Measurements from ENCODE around the gene TMEM225B.
"Not testable (repeated sequence)": the region's sequence is repeated elsewhere in the genome, so short reads cannot be mapped to it uniquely, and the experiment has no call there.

TMEM225B gene

DNA sequence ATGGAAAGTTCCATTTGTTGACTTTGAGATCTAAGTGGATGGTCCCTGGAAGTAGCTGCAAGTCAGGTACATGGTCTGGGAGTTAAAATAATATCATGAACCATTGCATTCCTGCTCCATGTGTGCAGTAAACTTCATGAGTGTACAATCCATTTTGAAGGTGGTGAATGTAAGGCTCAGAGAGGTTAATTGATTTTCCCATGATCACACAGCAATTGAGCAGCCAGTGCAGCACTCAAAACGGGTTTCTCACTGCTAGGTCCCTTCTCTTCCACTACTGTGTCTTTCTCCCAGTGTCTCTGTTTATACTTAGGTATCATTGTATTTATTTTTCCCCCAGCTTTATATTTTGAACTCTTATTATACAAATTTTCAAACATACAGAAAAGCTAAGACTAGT is 28.6 kb downstream of the TMEM225B start:
- Histone ChIP-seq H3K4me3 (ENCODE audit: low read length) (no peak overlapping the region), H3K9ac (ENCODE audit: low read depth, low read length) (no peak overlapping the region), H3K36me3 (ENCODE audit: insufficient read depth, low read length) (peaks cover 84% of the 10 kb centered on the region), H3K27me3 (ENCODE audit: control insufficient read depth, insufficient read depth, low read length) (no peaks in the 10 kb centered on the region), H3K9me3 (replicated peaks; ENCODE audit: low read length) (no peaks in the 10 kb centered on the region), H3K4me1 (ENCODE audit: control insufficient read depth, insufficient read depth, low read length) (no peaks in the 10 kb centered on the region), H3K4me2 (ENCODE audit: low read length) (no peak overlapping the region)

DNA sequence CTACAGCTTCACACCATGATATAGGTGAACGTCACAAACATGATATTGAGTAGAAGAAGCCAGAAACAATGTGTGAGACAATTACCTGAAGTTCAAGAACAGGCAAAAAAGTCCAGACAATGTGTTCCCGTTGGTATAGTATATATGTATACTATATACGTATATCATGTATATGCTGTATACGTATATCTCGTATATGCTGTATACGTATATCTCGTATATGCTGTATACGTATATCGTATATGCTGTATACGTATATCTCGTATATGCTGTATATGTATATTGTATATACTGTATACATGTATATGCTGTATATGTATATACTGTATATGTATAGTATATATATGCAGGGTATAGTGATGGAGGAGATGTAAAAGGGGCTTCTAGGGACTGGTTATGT is 29.4 kb downstream of the TMEM225B start:
- Histone ChIP-seq H3K9me3 (replicated peaks; ENCODE audit: low read length) (no peaks in the 10 kb centered on the region), H3K4me3 (ENCODE audit: low read length) (no peak overlapping the region), H3K36me3 (ENCODE audit: insufficient read depth, low read length) (peaks cover 79% of the 10 kb centered on the region), H3K4me1 (ENCODE audit: control insufficient read depth, insufficient read depth, low read length) (no peaks in the 10 kb centered on the region), H3K27me3 (ENCODE audit: control insufficient read depth, insufficient read depth, low read length) (no peaks in the 10 kb centered on the region), H3K4me2 (ENCODE audit: low read length) (no peak overlapping the region), H3K9ac (ENCODE audit: low read depth, low read length) (no peak overlapping the region)

DNA sequence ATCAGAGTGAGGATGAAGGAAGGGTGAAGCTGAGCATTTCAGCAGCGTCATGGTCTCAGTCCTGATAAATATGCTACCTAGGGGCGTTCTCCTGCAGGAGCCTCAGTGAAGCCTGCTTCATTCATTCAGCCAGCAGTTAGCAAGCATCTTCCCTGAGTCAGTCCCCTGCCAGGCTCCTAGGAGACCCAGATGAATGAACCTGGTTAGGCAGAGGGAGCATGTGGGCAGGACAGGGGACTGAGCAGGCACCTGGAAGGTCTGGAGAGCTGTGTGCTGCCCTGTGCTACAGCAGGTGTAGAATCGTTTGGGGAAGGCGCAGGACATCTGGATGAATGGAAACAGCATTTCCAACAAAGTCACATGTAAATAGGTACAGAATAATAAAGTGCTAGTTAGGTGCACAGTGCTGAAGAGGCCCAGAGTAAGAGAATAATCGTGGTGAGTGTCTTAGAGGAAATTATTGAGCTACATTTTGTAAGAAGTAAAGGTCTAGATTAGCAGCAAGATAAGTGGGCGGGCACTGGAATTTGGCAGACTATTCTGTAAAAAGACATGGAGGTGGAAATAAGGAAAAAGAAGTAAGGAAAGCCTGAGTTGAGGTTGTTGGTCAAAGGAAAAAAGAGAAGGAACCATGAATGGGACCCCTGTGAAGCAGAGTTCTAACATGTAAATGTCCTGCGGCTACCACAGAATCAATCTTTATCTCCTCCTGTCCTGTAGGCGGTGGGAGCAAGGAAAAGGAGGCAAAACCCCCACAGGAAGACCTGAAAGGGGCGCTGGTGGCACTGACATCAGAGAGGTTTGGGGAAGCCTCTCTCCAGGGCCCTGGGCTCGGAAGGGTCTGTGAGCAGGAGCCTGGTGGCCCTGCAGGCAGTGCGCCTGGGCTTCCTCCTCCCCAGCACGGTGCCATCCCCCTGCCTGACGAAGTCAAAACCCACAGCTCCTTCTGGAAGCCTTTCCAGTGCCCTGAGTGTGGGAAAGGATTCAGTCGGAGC is 30.7 kb downstream of the TMEM225B start:
- no peaks in the 10 kb centered on the region for H3K9me3 ChIP-seq (replicated peaks; ENCODE audit: low read length)
- H3K4me1 ChIP-seq (ENCODE audit: control insufficient read depth, insufficient read depth, low read length) = no peaks in the 10 kb centered on the region
- no peak overlapping the region for H3K4me2 ChIP-seq (ENCODE audit: low read length)
- peaks cover 70% of the 10 kb centered on the region for H3K36me3 ChIP-seq (ENCODE audit: insufficient read depth, low read length)
- no peak overlapping the region for H3K4me3 ChIP-seq (ENCODE audit: low read length)
- no peak overlapping the region for H3K9ac ChIP-seq (ENCODE audit: low read depth, low read length)
- no peaks in the 10 kb centered on the region for H3K27me3 ChIP-seq (ENCODE audit: control insufficient read depth, insufficient read depth, low read length)

DNA sequence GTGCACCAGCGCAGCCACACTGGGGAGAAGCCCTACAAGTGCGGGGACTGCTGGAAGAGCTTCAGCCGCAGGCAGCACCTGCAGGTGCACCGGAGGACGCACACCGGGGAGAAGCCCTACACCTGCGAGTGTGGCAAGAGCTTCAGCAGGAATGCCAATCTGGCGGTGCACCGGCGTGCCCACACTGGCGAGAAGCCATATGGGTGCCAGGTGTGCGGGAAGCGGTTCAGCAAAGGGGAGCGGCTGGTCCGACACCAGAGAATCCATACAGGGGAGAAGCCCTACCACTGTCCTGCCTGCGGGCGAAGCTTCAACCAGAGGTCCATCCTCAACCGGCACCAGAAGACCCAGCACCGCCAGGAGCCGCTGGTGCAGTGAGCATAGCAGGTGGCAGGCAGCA is 31.6 kb downstream of the TMEM225B start:
- H3K27me3 ChIP-seq (ENCODE audit: control insufficient read depth, insufficient read depth, low read length) = no peaks in the 10 kb centered on the region
- no peak overlapping the region for H3K4me2 ChIP-seq (ENCODE audit: low read length)
- H3K4me3 ChIP-seq (ENCODE audit: low read length) = no peak overlapping the region
- H3K36me3 ChIP-seq (ENCODE audit: insufficient read depth, low read length) = peaks cover 63% of the 10 kb centered on the region
- H3K9me3 ChIP-seq (replicated peaks; ENCODE audit: low read length) = no peaks in the 10 kb centered on the region
- no peak overlapping the region for H3K9ac ChIP-seq (ENCODE audit: low read depth, low read length)
- H3K4me1 ChIP-seq (ENCODE audit: control insufficient read depth, insufficient read depth, low read length) = no peaks in the 10 kb centered on the region

DNA sequence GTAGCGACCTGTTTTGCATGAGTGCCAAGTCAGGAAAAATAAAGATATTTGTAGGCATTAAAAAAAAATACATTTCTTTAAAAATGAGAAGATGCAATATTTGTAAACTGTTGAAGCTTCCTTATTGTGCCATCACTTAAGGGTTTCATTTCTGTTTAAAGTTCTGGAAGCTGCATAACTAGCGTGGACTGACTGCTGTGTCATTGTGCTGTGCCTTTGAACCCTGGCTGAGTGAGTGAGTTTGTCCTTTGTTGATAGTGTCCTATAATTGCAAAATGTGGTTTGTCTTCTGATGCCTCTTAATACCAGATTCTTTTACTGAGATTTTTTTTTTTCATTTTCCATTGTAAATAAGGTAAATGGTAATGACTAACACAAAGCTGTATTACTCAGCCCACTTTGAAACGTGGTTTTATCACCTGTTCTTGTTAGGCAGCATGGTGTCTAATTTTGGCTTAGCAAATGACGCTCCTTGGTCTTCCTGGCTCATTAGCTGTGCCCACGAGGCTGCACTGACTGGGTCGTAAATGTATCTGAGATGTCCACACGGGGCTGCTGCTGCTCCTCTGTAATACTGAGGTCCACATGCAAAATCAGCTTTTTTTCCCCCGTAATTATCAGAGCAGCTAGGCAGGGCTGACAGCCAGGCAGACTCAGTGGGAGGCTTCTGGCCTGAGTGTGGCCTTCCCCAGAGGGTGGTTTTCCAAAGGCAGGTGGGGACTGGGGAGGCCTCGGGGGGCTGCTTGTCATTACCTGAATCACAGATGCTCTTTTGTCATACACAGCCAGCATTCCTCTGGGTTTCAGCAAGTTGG is 33.4 kb downstream of the TMEM225B start:
- Histone ChIP-seq H3K36me3 (ENCODE audit: insufficient read depth, low read length) (peaks cover 45% of the 10 kb centered on the region), H3K27me3 (ENCODE audit: control insufficient read depth, insufficient read depth, low read length) (no peaks in the 10 kb centered on the region), H3K9me3 (replicated peaks; ENCODE audit: low read length) (no peaks in the 10 kb centered on the region), H3K4me2 (ENCODE audit: low read length) (no peak overlapping the region), H3K4me1 (ENCODE audit: control insufficient read depth, insufficient read depth, low read length) (no peaks in the 10 kb centered on the region), H3K4me3 (ENCODE audit: low read length) (no peak overlapping the region), H3K9ac (ENCODE audit: low read depth, low read length) (no peak overlapping the region)

DNA sequence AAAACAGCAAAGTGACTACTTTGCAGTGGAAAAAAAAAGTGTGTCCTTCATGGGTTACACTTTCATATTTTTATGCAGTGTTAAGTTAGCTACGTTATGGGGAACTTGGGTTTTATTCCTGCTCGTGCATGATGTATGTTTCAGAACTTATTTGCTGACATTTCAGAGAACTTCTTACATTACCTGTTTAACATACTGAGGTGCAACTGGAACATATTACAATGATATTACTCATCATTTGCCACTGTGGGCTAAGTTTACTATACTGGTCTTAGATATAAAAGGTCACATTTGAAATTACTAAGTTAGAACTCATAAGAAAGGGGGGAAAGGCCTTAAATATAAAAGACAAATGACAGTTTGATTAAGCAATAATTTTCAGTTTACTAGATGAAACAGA is 39.3 kb downstream of the TMEM225B start:
- not testable (repeated sequence) for H3K27me3 ChIP-seq (ENCODE audit: control insufficient read depth, insufficient read depth, low read length); H3K4me1 ChIP-seq (ENCODE audit: control insufficient read depth, insufficient read depth, low read length); H3K36me3 ChIP-seq (ENCODE audit: insufficient read depth, low read length); H3K9me3 ChIP-seq (replicated peaks; ENCODE audit: low read length); H3K4me3 ChIP-seq (ENCODE audit: low read length); H3K9ac ChIP-seq (ENCODE audit: low read depth, low read length); H3K4me2 ChIP-seq (ENCODE audit: low read length)

DNA sequence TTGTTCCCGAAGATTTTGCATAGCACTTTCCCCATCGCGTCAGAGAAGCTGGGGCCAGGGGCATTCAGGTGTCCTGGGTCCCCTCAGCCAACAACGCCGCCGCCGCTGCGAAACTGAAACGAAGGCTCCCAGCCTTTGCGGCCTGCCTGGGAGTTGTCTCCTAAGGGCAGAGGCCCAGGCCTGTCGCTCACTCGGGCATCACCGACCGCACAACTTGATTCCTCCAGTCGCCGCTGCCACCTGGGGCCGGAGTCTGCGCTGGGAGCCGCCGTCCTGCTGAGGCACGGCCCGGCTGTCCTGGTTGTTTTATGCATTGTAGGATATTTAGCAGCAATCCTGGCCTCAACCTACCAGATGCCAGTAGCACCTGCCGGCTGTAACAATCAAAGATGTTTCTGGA is 40.7 kb downstream of the TMEM225B start:
- H3K4me2 ChIP-seq (ENCODE audit: low read length) = no peak overlapping the region
- H3K4me3 ChIP-seq (ENCODE audit: low read length) = no peak overlapping the region
- H3K9ac ChIP-seq (ENCODE audit: low read depth, low read length) = no peak overlapping the region
- no peaks in the 10 kb centered on the region for H3K27me3 ChIP-seq (ENCODE audit: control insufficient read depth, insufficient read depth, low read length)
- H3K36me3 ChIP-seq (ENCODE audit: insufficient read depth, low read length) = peaks cover 2% of the 10 kb centered on the region
- no peaks in the 10 kb centered on the region for H3K9me3 ChIP-seq (replicated peaks; ENCODE audit: low read length)
- H3K4me1 ChIP-seq (ENCODE audit: control insufficient read depth, insufficient read depth, low read length) = no peaks in the 10 kb centered on the region

DNA sequence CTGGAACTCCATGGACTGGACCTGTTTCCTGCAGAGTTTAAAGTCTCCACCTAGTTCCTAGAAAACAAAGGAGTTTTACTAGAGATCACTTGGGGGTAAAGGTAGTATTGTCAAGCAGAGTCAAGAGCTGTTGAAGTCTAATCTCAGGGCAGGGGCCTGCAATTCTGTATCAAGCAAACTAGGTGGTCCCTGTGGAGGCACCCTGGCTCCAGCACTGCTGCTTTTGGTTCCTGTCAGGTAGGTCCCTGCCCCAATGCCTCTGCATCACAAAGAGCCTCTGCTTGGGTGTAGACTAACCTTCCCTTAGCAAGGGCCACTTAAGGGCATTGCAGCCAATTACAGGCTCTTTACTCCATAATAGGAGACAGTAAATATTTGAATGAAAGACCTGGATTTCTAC is 41.2 kb downstream of the TMEM225B start:
- Histone ChIP-seq H3K27me3 (ENCODE audit: control insufficient read depth, insufficient read depth, low read length) (no peaks in the 10 kb centered on the region), H3K9ac (ENCODE audit: low read depth, low read length) (no peak overlapping the region), H3K4me3 (ENCODE audit: low read length) (no peak overlapping the region), H3K36me3 (ENCODE audit: insufficient read depth, low read length) (no peaks in the 10 kb centered on the region), H3K9me3 (replicated peaks; ENCODE audit: low read length) (no peaks in the 10 kb centered on the region), H3K4me1 (ENCODE audit: control insufficient read depth, insufficient read depth, low read length) (no peaks in the 10 kb centered on the region), H3K4me2 (ENCODE audit: low read length) (no peak overlapping the region)

DNA sequence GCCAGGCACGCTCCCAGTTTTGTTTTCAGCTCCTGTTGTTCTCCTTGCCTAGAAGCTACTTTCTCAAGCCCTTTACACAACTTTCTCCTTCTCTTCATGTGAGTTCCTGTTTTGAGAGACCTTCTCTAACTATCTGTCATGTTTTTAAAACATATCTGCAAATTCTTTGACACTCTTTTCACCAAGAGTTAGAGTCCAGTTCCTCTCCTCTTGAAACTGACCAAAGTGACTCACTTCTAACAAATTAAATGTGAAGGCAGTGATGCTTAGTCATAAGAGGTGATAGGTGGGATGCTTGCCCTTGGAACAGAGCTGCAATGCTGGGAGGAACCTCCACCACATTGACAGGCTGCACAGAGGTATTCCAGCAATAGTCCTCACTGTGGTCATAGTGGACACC is 44.0 kb downstream of the TMEM225B start:
- Histone ChIP-seq H3K9ac (ENCODE audit: low read depth, low read length) (no peak overlapping the region), H3K36me3 (ENCODE audit: insufficient read depth, low read length) (no peaks in the 10 kb centered on the region), H3K4me3 (ENCODE audit: low read length) (no peak overlapping the region), H3K4me2 (ENCODE audit: low read length) (no peak overlapping the region), H3K4me1 (ENCODE audit: control insufficient read depth, insufficient read depth, low read length) (no peaks in the 10 kb centered on the region), H3K9me3 (replicated peaks; ENCODE audit: low read length) (no peaks in the 10 kb centered on the region), H3K27me3 (ENCODE audit: control insufficient read depth, insufficient read depth, low read length) (no peaks in the 10 kb centered on the region)

DNA sequence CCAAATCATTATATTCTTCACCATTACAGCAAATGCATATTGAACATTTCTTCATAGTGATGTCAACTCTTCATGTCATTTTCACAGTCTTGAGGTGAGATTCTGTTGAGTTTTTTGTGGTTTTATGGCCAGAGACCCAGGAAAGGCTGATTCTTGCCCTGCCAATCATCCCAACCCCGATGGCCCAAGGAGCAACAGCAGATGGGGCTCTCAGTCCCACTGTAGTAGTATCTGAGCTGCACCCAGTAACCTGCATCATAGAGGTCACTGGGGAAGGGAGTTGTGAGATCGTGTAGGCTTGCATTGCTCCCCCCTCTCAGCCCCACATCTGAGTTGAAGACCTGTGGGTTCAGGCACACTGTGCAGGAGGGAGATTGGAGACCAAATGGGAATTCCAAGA is 45.4 kb downstream of the TMEM225B start:
- H3K4me2 ChIP-seq (ENCODE audit: low read length) = no peak overlapping the region
- H3K4me1 ChIP-seq (ENCODE audit: control insufficient read depth, insufficient read depth, low read length) = no peaks in the 10 kb centered on the region
- H3K9ac ChIP-seq (ENCODE audit: low read depth, low read length) = no peak overlapping the region
- H3K27me3 ChIP-seq (ENCODE audit: control insufficient read depth, insufficient read depth, low read length) = no peaks in the 10 kb centered on the region
- H3K36me3 ChIP-seq (ENCODE audit: insufficient read depth, low read length) = no peaks in the 10 kb centered on the region
- H3K4me3 ChIP-seq (ENCODE audit: low read length) = no peak overlapping the region
- H3K9me3 ChIP-seq (replicated peaks; ENCODE audit: low read length) = no peaks in the 10 kb centered on the region

DNA sequence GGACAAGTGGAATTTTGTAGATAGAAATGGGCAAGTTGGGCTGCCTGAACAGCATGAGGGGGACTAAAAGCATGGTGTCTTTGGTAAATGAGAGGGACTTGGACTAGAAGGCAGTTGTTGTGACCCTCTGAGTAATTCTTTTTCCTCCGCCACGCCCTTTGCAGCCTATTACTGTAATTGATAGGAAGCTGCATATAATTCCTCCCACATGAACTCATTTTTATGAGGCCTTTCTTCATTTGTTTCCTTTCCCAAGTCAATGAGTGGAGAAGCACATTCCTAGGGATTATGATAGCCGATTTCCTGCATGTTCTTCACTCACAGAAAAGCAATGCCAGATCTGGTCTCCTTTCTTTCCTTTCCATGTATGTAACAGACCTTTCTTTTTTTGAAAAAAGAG is 46.4 kb downstream of the TMEM225B start:
- no peaks in the 10 kb centered on the region for H3K4me1 ChIP-seq (ENCODE audit: control insufficient read depth, insufficient read depth, low read length)
- no peak overlapping the region for H3K9ac ChIP-seq (ENCODE audit: low read depth, low read length)
- H3K4me2 ChIP-seq (ENCODE audit: low read length) = no peak overlapping the region
- no peaks in the 10 kb centered on the region for H3K27me3 ChIP-seq (ENCODE audit: control insufficient read depth, insufficient read depth, low read length)
- H3K4me3 ChIP-seq (ENCODE audit: low read length) = no peak overlapping the region
- H3K36me3 ChIP-seq (ENCODE audit: insufficient read depth, low read length) = no peaks in the 10 kb centered on the region
- H3K9me3 ChIP-seq (replicated peaks; ENCODE audit: low read length) = no peaks in the 10 kb centered on the region

All from skeletal muscle satellite cell (primary cell).